Thymus (tissue), 11 donors: ENCODE results near the gene IFIT1. TPM values are rescaled to one million over a fixed set of nuclear protein-coding genes. Genes with fewer than 3 reads are reported as not detected.
"Not testable (repeated sequence)": the region's sequence is repeated elsewhere in the genome, so short reads cannot be mapped to it uniquely, and the experiment has no call there.

Source experiments
- DNase-seq, 9 donors: peaks; one replicate each; pipeline ENCODE4 v3.0.0-alpha.2; 2013; ENCODE audit warnings: low spot score in 9 of 9, low read depth in 6 of 9, missing footprints in 1 of 9
- H3K27ac ChIP-seq, 2 donors: one replicate each; pipeline ENCODE4 v1.5.1; 2013; ENCODE audit warnings: control low read depth in 1 of 2, low read depth in 1 of 2, low read length in 1 of 2, mild to moderate bottlenecking in 1 of 2, moderate library complexity in 1 of 2
- H3K27me3 ChIP-seq, 2 donors: one replicate each; pipeline ENCODE4 v1.5.1; 2013; ENCODE audit warnings: low read length in 1 of 2; ENCODE audit not compliant: control insufficient read depth in 2 of 2, insufficient read depth in 1 of 2
- H3K36me3 ChIP-seq, 2 donors: one replicate each; pipeline ENCODE4 v1.5.1; 2013; ENCODE audit warnings: low read length in 1 of 2, mild to moderate bottlenecking in 1 of 2, moderate library complexity in 1 of 2; ENCODE audit not compliant: control insufficient read depth in 2 of 2, insufficient read depth in 2 of 2
- H3K4me1 ChIP-seq, 2 donors: one replicate each; pipeline ENCODE4 v1.5.1; 2013; ENCODE audit warnings: low read length in 2 of 2; ENCODE audit not compliant: control insufficient read depth in 2 of 2, insufficient read depth in 2 of 2
- H3K4me3 ChIP-seq, 2 donors: one replicate each; pipeline ENCODE4 v1.5.1; 2013; ENCODE audit warnings: low read length in 2 of 2, control low read depth in 1 of 2, mild to moderate bottlenecking in 1 of 2
- H3K9me3 ChIP-seq, 2 donors: one replicate each; pipeline ENCODE4 v1.5.1; 2013; ENCODE audit warnings: low read length in 1 of 2, mild to moderate bottlenecking in 1 of 2; ENCODE audit not compliant: control insufficient read depth in 2 of 2, insufficient read depth in 1 of 2
- WGBS: extraction: QIAGEN DNeasy Blood & Tissue Kit; methylation state at CpG from one replicate; pipeline ENCODE4 v1.1.7; 2013; 5-methylcytosine and 5-hydroxymethylcytosine counted together
- polyA plus RNA-seq: library from polyadenylated mRNA; stranded (reverse); fragments of 200-250 nt; gene quantifications from one replicate; pipeline ENCODE4 v1.2.3, GENCODE V29; 2013
- total RNA-seq: library from RNA; stranded (reverse); fragments of 120-200 nt; gene quantifications from one replicate; pipeline ENCODE4 v1.2.4, GENCODE V29; 2013
- donor health status: healthy.

IFIT1 gene
- total and polyA plus RNA-seq, 2 donors, result 43.4 to 48.4 TPM

DNA sequence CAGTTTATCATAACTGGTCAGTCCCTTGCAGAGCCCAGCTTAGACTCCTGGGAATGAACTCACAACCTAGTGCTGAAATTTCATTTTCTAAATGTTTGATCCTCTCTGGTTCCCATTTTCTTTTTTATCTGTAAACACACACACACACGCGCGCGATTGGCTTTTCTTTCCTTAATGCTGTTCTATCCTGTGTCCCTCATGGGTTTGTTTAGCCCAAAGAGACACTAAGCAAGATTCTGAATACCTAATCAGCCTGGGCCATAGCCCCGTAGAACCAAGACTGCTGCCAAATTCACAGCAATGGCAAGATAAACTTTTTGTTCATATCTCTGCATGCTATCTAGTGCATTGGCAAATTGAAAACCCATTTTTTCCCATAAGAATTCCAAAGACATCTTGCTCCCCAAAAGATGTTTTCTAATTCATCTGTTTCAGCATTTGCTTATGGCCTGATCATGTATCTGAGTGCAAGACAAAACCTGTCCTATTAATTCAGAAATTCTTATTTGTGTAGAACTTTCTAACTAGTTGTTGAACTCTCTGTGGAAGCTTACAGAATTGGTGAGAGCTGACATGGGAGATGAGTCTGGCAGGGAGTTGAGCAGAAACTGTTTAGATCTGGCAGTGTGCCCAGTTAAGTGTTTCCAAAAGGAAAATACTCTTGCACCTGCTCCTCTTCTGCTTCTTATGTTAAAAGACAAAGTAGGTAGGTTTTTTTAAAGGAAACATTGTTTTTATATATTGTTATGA lies 1.8 kb upstream of the IFIT1 start:
- no peaks in the 10 kb centered on the region for H3K36me3 ChIP-seq
- H3K27me3 ChIP-seq, result no peaks in the 10 kb centered on the region
- H3K4me1 ChIP-seq, result peaks cover 7% of the 10 kb centered on the region in 2 donors
- H3K4me3 ChIP-seq, result no peak overlapping the region
- H3K9me3 ChIP-seq, result no peaks in the 10 kb centered on the region
- 98% methylated on average over 5 of the region's 5 CpGs for WGBS
- no peak for DNase-seq
- H3K27ac ChIP-seq, result no peak overlapping the region

GRCh38 chr10:89391226-89391576 lies 1.2 kb upstream of the IFIT1 start:
- not testable (repeated sequence) for H3K4me1 ChIP-seq, H3K4me3 ChIP-seq
- 96% methylated on average over 4 of the region's 4 CpGs for WGBS

DNA sequence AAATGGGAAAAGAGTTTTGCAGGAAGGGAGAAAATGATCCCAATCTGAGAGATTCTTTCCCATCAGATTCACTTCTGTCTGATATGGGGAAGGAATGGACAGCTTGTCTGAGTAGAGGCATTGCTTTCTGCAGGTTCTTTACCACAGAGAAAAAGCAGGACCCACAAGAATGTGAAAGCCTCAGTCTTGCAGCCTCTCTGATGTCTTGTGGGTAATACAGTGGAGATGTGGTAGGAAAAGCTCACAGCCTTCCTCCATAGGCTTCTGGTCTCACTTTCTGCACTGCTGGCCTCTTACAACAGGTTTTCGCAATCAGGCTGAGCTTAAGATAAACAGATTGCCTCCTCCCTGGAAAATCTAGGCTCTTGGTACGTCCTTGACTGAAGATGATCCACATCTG lies 551 bp downstream of the IFIT1 start:
- H3K27me3 ChIP-seq, result no peaks in the 10 kb centered on the region
- WGBS, result 55% methylated on average over 2 of the region's 2 CpGs

More at GRCh38 chr10:89391226-89391576, 1.2 kb upstream of the IFIT1 start:
- H3K36me3 ChIP-seq, DNase-seq, H3K9me3 ChIP-seq, H3K27ac ChIP-seq, H3K27me3 ChIP-seq: not testable (repeated sequence)

GRCh38 chr10:89393898-89394297 lies 1.5 kb downstream of the IFIT1 start:
- no peaks in the 10 kb centered on the region for H3K9me3 ChIP-seq
- no peak overlapping the region for H3K27ac ChIP-seq
- H3K4me1 ChIP-seq, result peaks cover 7% of the 10 kb centered on the region in 2 donors
- 70% methylated on average over 3 of the region's 3 CpGs for WGBS
- H3K4me3 ChIP-seq, result no peak overlapping the region
- H3K36me3 ChIP-seq, result no peaks in the 10 kb centered on the region
- DNase-seq, result no peak
- H3K27me3 ChIP-seq, result no peaks in the 10 kb centered on the region

More for the DNA sequence above, 551 bp downstream of the IFIT1 start:
- Histone ChIP-seq H3K27ac (peak overlapping the region; percentile 70 to 76), H3K4me1 (peaks cover 7% of the 10 kb centered on the region in 2 donors), H3K4me3 (peak overlapping the region; percentile 53 to 57), H3K36me3 (no peaks in the 10 kb centered on the region), H3K9me3 (no peaks in the 10 kb centered on the region)
- peak in 2 of 9 donors; percentile 17 to 58 for DNase-seq

DNA sequence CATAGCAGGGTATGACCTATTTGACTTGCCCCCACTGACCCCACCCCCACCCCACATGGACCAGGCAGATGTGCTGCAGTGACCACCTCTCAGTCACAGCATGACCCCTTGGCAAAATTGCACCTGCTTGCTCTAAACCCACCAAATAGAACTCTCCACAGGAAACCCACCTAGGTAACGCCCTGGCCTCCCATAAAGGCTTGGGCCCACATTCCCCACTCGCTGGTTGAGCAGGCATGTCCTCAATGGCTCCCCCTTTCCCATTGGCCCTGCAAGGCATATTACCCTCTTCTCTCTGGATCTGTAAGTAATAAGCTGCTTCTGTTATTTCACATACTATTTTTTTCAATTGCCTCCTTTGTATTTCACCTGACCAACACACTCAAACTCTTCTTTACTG lies 2.7 kb downstream of the IFIT1 start:
- DNase-seq, result no peak
- Histone ChIP-seq H3K9me3 (no peaks in the 10 kb centered on the region), H3K36me3 (no peaks in the 10 kb centered on the region), H3K27me3 (no peaks in the 10 kb centered on the region), H3K4me3 (no peak overlapping the region), H3K4me1 (peaks cover 7% of the 10 kb centered on the region in 2 donors), H3K27ac (no peak overlapping the region)
- WGBS, result 98% methylated on average over 2 of the region's 2 CpGs

GRCh38 chr10:89398003-89398749 lies 5.8 kb downstream of the IFIT1 start:
- H3K4me3 ChIP-seq, result no peak overlapping the region
- peaks cover 0 to 6% of the 10 kb centered on the region in 2 donors for H3K36me3 ChIP-seq
- 96% methylated on average over 5 of the region's 5 CpGs for WGBS
- no peaks in the 10 kb centered on the region for H3K9me3 ChIP-seq
- no peaks in the 10 kb centered on the region for H3K27me3 ChIP-seq
- H3K4me1 ChIP-seq, result peaks cover under 1 to 2% of the 10 kb centered on the region in 2 donors
- DNase-seq, result no peak
- H3K27ac ChIP-seq, result no peak overlapping the region

GRCh38 chr10:89399956-89400355 lies 7.5 kb downstream of the IFIT1 start:
- no peak for DNase-seq
- WGBS, result 92% methylated on average over 1 of the region's 1 CpG
- H3K27ac ChIP-seq, result no peak overlapping the region

GRCh38 chr10:89403043-89403442 lies 10.6 kb downstream of the IFIT1 start:
- Histone ChIP-seq H3K27ac (no peak overlapping the region), H3K9me3 (no peaks in the 10 kb centered on the region), H3K36me3 (peaks cover 0 to 6% of the 10 kb centered on the region in 2 donors), H3K4me1 (no peaks in the 10 kb centered on the region), H3K4me3 (no peak overlapping the region), H3K27me3 (no peaks in the 10 kb centered on the region)
- DNase-seq, result no peak
- WGBS, result 96% methylated on average over 2 of the region's 2 CpGs

More at GRCh38 chr10:89399956-89400355, 7.5 kb downstream of the IFIT1 start:
- H3K4me1 ChIP-seq, result no peaks in the 10 kb centered on the region
- no peaks in the 10 kb centered on the region for H3K27me3 ChIP-seq
- no peak overlapping the region for H3K4me3 ChIP-seq
- H3K36me3 ChIP-seq, result peaks cover 0 to 6% of the 10 kb centered on the region in 2 donors
- no peaks in the 10 kb centered on the region for H3K9me3 ChIP-seq
